ENCODE data around the gene SYT7.

GRCh38 chr11:61486011-61486620 lies 94.8 kb downstream of the SYT7 start:
- no peak for TF ChIP-seq EP300 (IDR thresholded peaks at IDR 0.05; ENCODE audit: borderline replicate concordance in 1 of 2, control insufficient read depth in 1 of 2, low read depth in 2 of 2, low read length in 2 of 2)
- TF ChIP-seq SMC3 (IDR thresholded peaks at IDR 0.05; ENCODE audit: borderline replicate concordance, low read length): no peak
- TF ChIP-seq, protein P1, sequence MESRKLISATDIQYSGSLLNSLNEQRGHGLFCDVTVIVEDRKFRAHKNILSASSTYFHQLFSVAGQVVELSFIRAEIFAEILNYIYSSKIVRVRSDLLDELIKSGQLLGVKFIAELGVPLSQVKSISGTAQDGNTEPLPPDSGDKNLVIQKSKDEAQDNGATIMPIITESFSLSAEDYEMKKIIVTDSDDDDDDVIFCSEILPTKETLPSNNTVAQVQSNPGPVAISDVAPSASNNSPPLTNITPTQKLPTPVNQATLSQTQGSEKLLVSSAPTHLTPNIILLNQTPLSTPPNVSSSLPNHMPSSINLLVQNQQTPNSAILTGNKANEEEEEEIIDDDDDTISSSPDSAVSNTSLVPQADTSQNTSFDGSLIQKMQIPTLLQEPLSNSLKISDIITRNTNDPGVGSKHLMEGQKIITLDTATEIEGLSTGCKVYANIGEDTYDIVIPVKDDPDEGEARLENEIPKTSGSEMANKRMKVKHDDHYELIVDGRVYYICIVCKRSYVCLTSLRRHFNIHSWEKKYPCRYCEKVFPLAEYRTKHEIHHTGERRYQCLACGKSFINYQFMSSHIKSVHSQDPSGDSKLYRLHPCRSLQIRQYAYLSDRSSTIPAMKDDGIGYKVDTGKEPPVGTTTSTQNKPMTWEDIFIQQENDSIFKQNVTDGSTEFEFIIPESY (IDR thresholded peaks at IDR 0.05): no peak
- TF ChIP-seq, protein P2, sequence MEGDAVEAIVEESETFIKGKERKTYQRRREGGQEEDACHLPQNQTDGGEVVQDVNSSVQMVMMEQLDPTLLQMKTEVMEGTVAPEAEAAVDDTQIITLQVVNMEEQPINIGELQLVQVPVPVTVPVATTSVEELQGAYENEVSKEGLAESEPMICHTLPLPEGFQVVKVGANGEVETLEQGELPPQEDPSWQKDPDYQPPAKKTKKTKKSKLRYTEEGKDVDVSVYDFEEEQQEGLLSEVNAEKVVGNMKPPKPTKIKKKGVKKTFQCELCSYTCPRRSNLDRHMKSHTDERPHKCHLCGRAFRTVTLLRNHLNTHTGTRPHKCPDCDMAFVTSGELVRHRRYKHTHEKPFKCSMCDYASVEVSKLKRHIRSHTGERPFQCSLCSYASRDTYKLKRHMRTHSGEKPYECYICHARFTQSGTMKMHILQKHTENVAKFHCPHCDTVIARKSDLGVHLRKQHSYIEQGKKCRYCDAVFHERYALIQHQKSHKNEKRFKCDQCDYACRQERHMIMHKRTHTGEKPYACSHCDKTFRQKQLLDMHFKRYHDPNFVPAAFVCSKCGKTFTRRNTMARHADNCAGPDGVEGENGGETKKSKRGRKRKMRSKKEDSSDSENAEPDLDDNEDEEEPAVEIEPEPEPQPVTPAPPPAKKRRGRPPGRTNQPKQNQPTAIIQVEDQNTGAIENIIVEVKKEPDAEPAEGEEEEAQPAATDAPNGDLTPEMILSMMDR (IDR thresholded peaks at IDR 0.05 in 2 of 3, conservative IDR thresholded peaks at IDR 0.05 in 1 of 3; ENCODE audit: control insufficient read depth in 2 of 3, extremely low read depth in 1 of 3, insufficient read depth in 1 of 3, low read depth in 3 of 3, low read length in 3 of 3): no peak
- no peak for TF ChIP-seq PAX5 (IDR thresholded peaks at IDR 0.05; ENCODE audit: borderline replicate concordance, low read depth, low read length)
- TF ChIP-seq NKRF (conservative IDR thresholded peaks at IDR 0.05): no peak
- no peak for TF ChIP-seq CHD1 (IDR thresholded peaks at IDR 0.05; ENCODE audit: low read depth, low read length)
- no peak for TF ChIP-seq FOXM1 (IDR thresholded peaks at IDR 0.05; ENCODE audit: low read depth, low read length)
- TF ChIP-seq NRF1 (conservative IDR thresholded peaks at IDR 0.05; ENCODE audit: low read depth, low read length): no peak

Measured in GM12878 (cell line).